Measurements from ENCODE around the gene ANO10. TPM values are rescaled to one million over a fixed set of nuclear protein-coding genes. Genes with fewer than 3 reads are reported as not detected.

The ANO10 gene
- total RNA-seq, 1 experiment from 2014 or later = 15.0 TPM

- POLR2A ChIA-PET = interaction anchor here (0.7 kb wide), 1 partner anchor 18 kb away, joined by 3 read pairs; no protein-coding TSS in a partner anchor
- intact Hi-C loops (cut with micrococcal nuclease) = no loop called here
- no peaks in the 10 kb centered on the region for H3K27me3 Mint-ChIP-seq (ENCODE audit: insufficient read depth, unreplicated experiment)
- H3K36me3 Mint-ChIP-seq (ENCODE audit: insufficient read depth, unreplicated experiment) = peaks cover 6% of the 10 kb centered on the region
- no peak for DNase-seq (ENCODE audit: unreplicated experiment)
- CTCF ChIA-PET = no interaction called here
- TF ChIP-seq, protein P1, sequence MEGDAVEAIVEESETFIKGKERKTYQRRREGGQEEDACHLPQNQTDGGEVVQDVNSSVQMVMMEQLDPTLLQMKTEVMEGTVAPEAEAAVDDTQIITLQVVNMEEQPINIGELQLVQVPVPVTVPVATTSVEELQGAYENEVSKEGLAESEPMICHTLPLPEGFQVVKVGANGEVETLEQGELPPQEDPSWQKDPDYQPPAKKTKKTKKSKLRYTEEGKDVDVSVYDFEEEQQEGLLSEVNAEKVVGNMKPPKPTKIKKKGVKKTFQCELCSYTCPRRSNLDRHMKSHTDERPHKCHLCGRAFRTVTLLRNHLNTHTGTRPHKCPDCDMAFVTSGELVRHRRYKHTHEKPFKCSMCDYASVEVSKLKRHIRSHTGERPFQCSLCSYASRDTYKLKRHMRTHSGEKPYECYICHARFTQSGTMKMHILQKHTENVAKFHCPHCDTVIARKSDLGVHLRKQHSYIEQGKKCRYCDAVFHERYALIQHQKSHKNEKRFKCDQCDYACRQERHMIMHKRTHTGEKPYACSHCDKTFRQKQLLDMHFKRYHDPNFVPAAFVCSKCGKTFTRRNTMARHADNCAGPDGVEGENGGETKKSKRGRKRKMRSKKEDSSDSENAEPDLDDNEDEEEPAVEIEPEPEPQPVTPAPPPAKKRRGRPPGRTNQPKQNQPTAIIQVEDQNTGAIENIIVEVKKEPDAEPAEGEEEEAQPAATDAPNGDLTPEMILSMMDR (IDR thresholded peaks at IDR 0.05; ENCODE audit: unreplicated experiment) = no peak
- H3K9me3 Mint-ChIP-seq (ENCODE audit: unreplicated experiment) = peaks cover 14% of the 10 kb centered on the region
- no peak overlapping the region for H3K27ac Mint-ChIP-seq (ENCODE audit: low read depth, unreplicated experiment)
- no peaks in the 10 kb centered on the region for H3K4me1 Mint-ChIP-seq (ENCODE audit: insufficient read depth, unreplicated experiment)
- H3K4me3 Mint-ChIP-seq (ENCODE audit: unreplicated experiment) = no peak overlapping the region
- BruUV-seq (replicated peaks) = no TSS peak
Observed at GRCh38 chr3:43515208-43515917, 106.4 kb downstream of the ANO10 start.

DNA sequence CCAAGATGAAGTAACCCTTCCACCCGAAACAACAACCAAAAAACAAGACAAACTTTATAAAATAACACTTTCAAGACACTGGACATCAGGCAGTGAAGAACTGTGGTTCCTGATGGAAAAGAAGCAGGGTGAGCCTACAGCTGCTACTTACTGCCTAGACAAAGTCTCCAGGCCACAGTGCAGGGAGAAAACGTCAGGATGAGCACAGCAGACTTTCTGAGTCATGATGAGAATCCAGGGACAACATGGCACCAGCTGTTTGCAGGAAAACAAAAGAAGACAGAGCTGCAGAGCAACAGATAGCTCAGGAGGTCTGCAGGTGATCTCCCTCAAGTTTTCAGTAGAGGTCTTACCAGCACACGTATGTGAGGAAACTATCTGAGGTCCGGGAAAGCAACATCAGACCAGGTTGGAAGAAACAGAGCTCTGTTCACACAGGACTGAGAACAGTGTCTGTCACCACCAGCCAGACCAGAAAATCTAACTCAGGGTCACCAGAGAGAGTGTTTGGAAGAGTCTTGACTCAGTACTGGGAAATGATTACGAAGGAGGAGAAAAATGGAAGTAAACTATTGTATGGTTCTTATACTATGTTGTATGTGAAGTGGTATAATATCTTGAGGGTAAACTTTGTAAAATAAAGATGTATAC, 108.9 kb downstream of the ANO10 start:
- no peaks in the 10 kb centered on the region for H3K9me3 Mint-ChIP-seq (ENCODE audit: unreplicated experiment)
- H3K36me3 Mint-ChIP-seq (ENCODE audit: insufficient read depth, unreplicated experiment) = no peaks in the 10 kb centered on the region
- no peak for DNase-seq (ENCODE audit: unreplicated experiment)
- H3K27ac Mint-ChIP-seq (ENCODE audit: low read depth, unreplicated experiment) = no peak overlapping the region
- TF ChIP-seq, protein P1 (IDR thresholded peaks at IDR 0.05; ENCODE audit: unreplicated experiment) = no peak
- no peaks in the 10 kb centered on the region for H3K4me1 Mint-ChIP-seq (ENCODE audit: insufficient read depth, unreplicated experiment)
- no TSS peak for BruUV-seq (replicated peaks)
- H3K27me3 Mint-ChIP-seq (ENCODE audit: insufficient read depth, unreplicated experiment) = no peaks in the 10 kb centered on the region
- intact Hi-C loops (cut with micrococcal nuclease) = no loop called here
- CTCF ChIA-PET = interaction anchor here (0.7 kb wide), 1 partner anchor 937 kb away, joined by 3 read pairs; no protein-coding TSS in a partner anchor
- no peak overlapping the region for H3K4me3 Mint-ChIP-seq (ENCODE audit: unreplicated experiment)
- POLR2A ChIA-PET = no interaction called here

GRCh38 chr3:43506644-43507043, 115.2 kb downstream of the ANO10 start:
- Mint-ChIP-seq H3K27me3 (ENCODE audit: insufficient read depth, unreplicated experiment) (no peaks in the 10 kb centered on the region), H3K36me3 (ENCODE audit: insufficient read depth, unreplicated experiment) (no peaks in the 10 kb centered on the region), H3K4me3 (ENCODE audit: unreplicated experiment) (no peak overlapping the region), H3K4me1 (ENCODE audit: insufficient read depth, unreplicated experiment) (no peaks in the 10 kb centered on the region), H3K9me3 (ENCODE audit: unreplicated experiment) (no peaks in the 10 kb centered on the region), H3K27ac (ENCODE audit: low read depth, unreplicated experiment) (no peak overlapping the region)
- BruUV-seq (replicated peaks) = no TSS peak
- no peak for DNase-seq (ENCODE audit: unreplicated experiment)
- CTCF ChIA-PET = interaction anchor here (0.5 to 0.6 kb wide), 2 partner anchors 58 to 134 kb away, joined by 3 to 5 read pairs; no protein-coding TSS in a partner anchor
- TF ChIP-seq, protein P1 (IDR thresholded peaks at IDR 0.05; ENCODE audit: unreplicated experiment) = no peak
- intact Hi-C loops (cut with micrococcal nuclease) = no loop called here
- POLR2A ChIA-PET = no interaction called here

DNA sequence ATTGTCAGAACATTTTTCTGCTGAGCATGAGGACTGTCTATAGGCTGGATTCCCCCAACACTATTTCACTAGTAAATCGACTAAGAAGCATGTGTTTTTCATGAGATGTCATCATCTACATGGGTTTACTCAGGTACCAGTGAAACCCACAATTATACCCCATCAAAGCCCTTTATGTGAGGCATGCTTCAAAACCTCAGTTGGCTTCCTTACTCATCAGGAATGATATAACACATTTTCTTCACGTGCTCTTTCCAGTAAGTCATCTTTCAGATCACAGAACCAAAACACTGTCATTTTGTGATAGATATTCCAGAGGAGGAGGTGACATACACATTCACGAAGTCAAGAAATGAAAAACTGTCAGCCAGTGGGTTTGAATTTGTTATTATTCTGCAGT, 116.5 kb downstream of the ANO10 start:
- TF ChIP-seq, protein P1 (IDR thresholded peaks at IDR 0.05; ENCODE audit: unreplicated experiment) = no peak
- no peak overlapping the region for H3K27ac Mint-ChIP-seq (ENCODE audit: low read depth, unreplicated experiment)
- ChIA-PET POLR2A (no interaction called here), CTCF (no interaction called here)
- intact Hi-C loops (cut with micrococcal nuclease) = no loop called here
- H3K27me3 Mint-ChIP-seq (ENCODE audit: insufficient read depth, unreplicated experiment) = no peaks in the 10 kb centered on the region
- no peaks in the 10 kb centered on the region for H3K9me3 Mint-ChIP-seq (ENCODE audit: unreplicated experiment)
- no peaks in the 10 kb centered on the region for H3K4me1 Mint-ChIP-seq (ENCODE audit: insufficient read depth, unreplicated experiment)
- no TSS peak for BruUV-seq (replicated peaks)
- DNase-seq (ENCODE audit: unreplicated experiment) = no peak
- no peaks in the 10 kb centered on the region for H3K36me3 Mint-ChIP-seq (ENCODE audit: insufficient read depth, unreplicated experiment)
- H3K4me3 Mint-ChIP-seq (ENCODE audit: unreplicated experiment) = no peak overlapping the region

Data from MCF 10A (cell line).